22Rv1 (cell line): ENCODE data around the gene KRT17.

ENCODE experiments used
- CTCF ChIP-seq: fragments of 450-650 bp; IDR thresholded peaks from 2 replicates; pipeline ENCODE4 v1.5.1; 2017; ENCODE audit warnings: mild to moderate bottlenecking
- ZFX ChIP-seq: fragments of 450-650 bp; IDR thresholded peaks from 2 replicates; pipeline ENCODE4 v1.6.1; 2017; ENCODE audit warnings: antibody characterized with exemption, borderline replicate concordance

- TF ChIP-seq CTCF (no peak), ZFX (no peak)
Observed at GRCh38 chr17:41657176-41657754, 32.9 kb upstream of the KRT17 start.
